Vagina (tissue), 2 donors: Measurements from ENCODE around the gene CSPG4. TPM values are rescaled to one million over a fixed set of nuclear protein-coding genes. Genes with fewer than 3 reads are reported as not detected.
"Not testable (repeated sequence)": the region's sequence is repeated elsewhere in the genome, so short reads cannot be mapped to it uniquely, and the experiment has no call there.

Experiments
- DNase-seq, 2 donors: peaks; one replicate each; pipeline ENCODE4 v3.0.0-alpha.2; 2017; ENCODE audit errors: extremely low spot score in 2 of 2
- H3K27ac ChIP-seq: fragments of 200-600 bp; sonication (generic); one replicate; pipeline ENCODE4 v1.5.1; 2019
- H3K27me3 ChIP-seq: fragments of 200-600 bp; sonication (generic); one replicate; pipeline ENCODE4 v1.5.1; 2019
- H3K36me3 ChIP-seq, 2 donors: fragments of 200-600 bp; sonication (generic); one replicate each; pipeline ENCODE4 v1.5.1; 2017 to 2019
- H3K4me1 ChIP-seq: fragments of 200-600 bp; sonication (generic); one replicate; pipeline ENCODE4 v1.5.1; 2019
- H3K4me3 ChIP-seq, 2 donors: fragments of 200-600 bp; sonication (generic); 1 replicate in 1 of 2; 2 replicates in 1 of 2; pipeline ENCODE4 v1.5.1; 2016 to 2019
- H3K9me3 ChIP-seq: fragments of 200-600 bp; sonication (generic); one replicate; pipeline ENCODE4 v1.5.1; 2019
- CTCF ChIP-seq, 3 experiments: fragments of 450-650 bp in 2 of 3; fragments of 200-600 bp in 1 of 3; sonication (generic) in 1 of 3; IDR thresholded peaks; one replicate each; pipeline ENCODE4 v1.5.1; 2017 to 2019; ENCODE audit warnings: antibody characterized with exemption in 3 of 3, mild to moderate bottlenecking in 2 of 3, moderate library complexity in 2 of 3
- POLR2A ChIP-seq, 2 donors: fragments of 450-650 bp; IDR thresholded peaks; one replicate each; pipeline ENCODE4 v1.6.1; 2017; ENCODE audit warnings: antibody characterized with exemption in 2 of 2, mild to moderate bottlenecking in 2 of 2, moderate library complexity in 2 of 2
- POLR2AphosphoS5 ChIP-seq, 2 donors: sonication (generic); formaldehyde crosslinking; IDR thresholded peaks; one replicate each; pipeline ENCODE4 v1.9.0; 2017; ENCODE audit warnings: antibody characterized with exemption in 2 of 2, mild to moderate bottlenecking in 2 of 2, low read depth in 1 of 2; ENCODE audit not compliant: insufficient read depth in 1 of 2
- intact Hi-C: fragments of 100-400 bp; cut with DNase I; formaldehyde crosslinking; loops from one replicate; pipeline ENCODE4 v1.15.1; 2023
- total RNA-seq: library from RNA; depleted of rRNA; stranded (reverse); fragments of >200 nt; gene quantifications from one replicate; pipeline ENCODE4 v1.2.3, GENCODE V29; 2016

Gene CSPG4
- total RNA-seq, 1 donor from 2014 or later, result 23.1 TPM

DNA sequence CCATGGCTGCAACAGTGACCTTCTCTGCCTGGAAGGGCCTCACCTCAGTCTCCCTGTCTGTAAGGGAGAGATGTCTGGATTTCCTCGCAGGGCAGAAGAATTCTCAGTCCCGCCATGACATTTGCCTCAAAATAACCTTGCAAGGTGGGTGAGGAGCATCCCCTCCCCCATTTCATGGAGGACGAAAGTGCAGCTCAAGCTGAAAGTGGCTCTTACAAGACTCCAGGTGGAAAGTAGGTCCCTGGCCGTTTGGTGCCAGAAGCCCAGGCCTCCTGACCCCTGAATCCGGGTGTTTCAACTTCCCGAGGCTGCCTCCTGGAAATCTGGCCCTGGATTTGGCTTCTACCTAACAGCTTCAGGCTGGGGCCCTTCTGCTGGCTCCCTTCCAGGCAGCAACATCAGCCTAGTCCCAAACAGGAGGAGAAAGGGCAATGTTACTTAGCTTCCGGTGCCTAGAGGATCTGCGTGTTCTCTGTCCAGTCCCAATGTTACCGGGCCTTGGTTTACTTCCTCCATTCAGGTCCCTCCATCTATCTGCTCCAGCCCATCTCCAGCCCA is 769 bp upstream of the CSPG4 start:
- DNase-seq, result no peak
- Histone ChIP-seq H3K4me1 (peaks cover 31% of the 10 kb centered on the region), H3K27ac (peak overlapping the region; percentile 68), H3K27me3 (no peaks in the 10 kb centered on the region), H3K36me3 (no peaks in the 10 kb centered on the region), H3K4me3 (peak overlapping the region; percentile 52 to 55), H3K9me3 (no peaks in the 10 kb centered on the region)
- no peak for TF ChIP-seq POLR2A (IDR thresholded peaks at IDR 0.05)
- TF ChIP-seq POLR2AphosphoS5 (IDR thresholded peaks at IDR 0.05; ENCODE audit: insufficient read depth in 1 of 2, low read depth in 1 of 2), result no peak
- no peak for TF ChIP-seq CTCF (IDR thresholded peaks at IDR 0.05)
- intact Hi-C loops, result no loop called here

- H3K27me3 ChIP-seq, DNase-seq, H3K9me3 ChIP-seq, H3K36me3 ChIP-seq, intact Hi-C loops: not testable (repeated sequence)
- Histone ChIP-seq H3K27ac (peak overlapping the region; percentile 68), H3K4me3 (peak overlapping the region; percentile 52 to 55), H3K4me1 (peaks cover 40% of the 10 kb centered on the region)
Measured at GRCh38 chr15:75711495-75711894, 1.2 kb downstream of the CSPG4 start.

- DNase-seq, H3K27ac ChIP-seq, intact Hi-C loops, H3K4me3 ChIP-seq, H3K27me3 ChIP-seq, H3K36me3 ChIP-seq, H3K9me3 ChIP-seq: not testable (repeated sequence)
- H3K4me1 ChIP-seq, result peaks cover 44% of the 10 kb centered on the region
Measured at GRCh38 chr15:75710874-75711273, 1.8 kb downstream of the CSPG4 start.

- TF ChIP-seq POLR2AphosphoS5 (IDR thresholded peaks at IDR 0.05; ENCODE audit: insufficient read depth in 1 of 2, low read depth in 1 of 2), result peak in 1 of 2 donors; percentile 62
- H3K36me3 ChIP-seq, H3K9me3 ChIP-seq, DNase-seq, intact Hi-C loops, H3K27me3 ChIP-seq: not testable (repeated sequence)
- Histone ChIP-seq H3K27ac (peak overlapping the region; percentile 66), H3K4me3 (peak overlapping the region; percentile 26), H3K4me1 (peaks cover 59% of the 10 kb centered on the region)
Measured at GRCh38 chr15:75709458-75709857, 3.2 kb downstream of the CSPG4 start.

DNA sequence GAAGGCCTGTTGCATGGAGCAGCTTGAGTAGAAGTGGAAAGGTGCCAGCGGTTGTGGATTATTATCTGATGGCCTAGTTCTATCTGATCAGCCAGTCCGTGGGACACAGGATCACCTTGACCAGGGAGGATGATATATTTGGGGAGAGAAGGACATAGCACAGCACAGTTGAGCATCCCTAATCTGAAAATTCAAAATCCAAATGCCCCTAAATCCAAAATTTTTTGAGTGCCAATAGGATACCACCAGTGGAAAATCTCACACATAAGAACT is 6.0 kb downstream of the CSPG4 start:
- DNase-seq, result no peak
- Histone ChIP-seq H3K27me3 (no peaks in the 10 kb centered on the region), H3K4me1 (peaks cover 55% of the 10 kb centered on the region), H3K4me3 (no peak overlapping the region), H3K36me3 (no peaks in the 10 kb centered on the region), H3K9me3 (no peaks in the 10 kb centered on the region), H3K27ac (no peak overlapping the region)
- intact Hi-C loops, result no loop called here
- TF ChIP-seq POLR2AphosphoS5 (IDR thresholded peaks at IDR 0.05; ENCODE audit: insufficient read depth in 1 of 2, low read depth in 1 of 2) (no peak), CTCF (IDR thresholded peaks at IDR 0.05) (no peak), POLR2A (IDR thresholded peaks at IDR 0.05) (no peak)

DNA sequence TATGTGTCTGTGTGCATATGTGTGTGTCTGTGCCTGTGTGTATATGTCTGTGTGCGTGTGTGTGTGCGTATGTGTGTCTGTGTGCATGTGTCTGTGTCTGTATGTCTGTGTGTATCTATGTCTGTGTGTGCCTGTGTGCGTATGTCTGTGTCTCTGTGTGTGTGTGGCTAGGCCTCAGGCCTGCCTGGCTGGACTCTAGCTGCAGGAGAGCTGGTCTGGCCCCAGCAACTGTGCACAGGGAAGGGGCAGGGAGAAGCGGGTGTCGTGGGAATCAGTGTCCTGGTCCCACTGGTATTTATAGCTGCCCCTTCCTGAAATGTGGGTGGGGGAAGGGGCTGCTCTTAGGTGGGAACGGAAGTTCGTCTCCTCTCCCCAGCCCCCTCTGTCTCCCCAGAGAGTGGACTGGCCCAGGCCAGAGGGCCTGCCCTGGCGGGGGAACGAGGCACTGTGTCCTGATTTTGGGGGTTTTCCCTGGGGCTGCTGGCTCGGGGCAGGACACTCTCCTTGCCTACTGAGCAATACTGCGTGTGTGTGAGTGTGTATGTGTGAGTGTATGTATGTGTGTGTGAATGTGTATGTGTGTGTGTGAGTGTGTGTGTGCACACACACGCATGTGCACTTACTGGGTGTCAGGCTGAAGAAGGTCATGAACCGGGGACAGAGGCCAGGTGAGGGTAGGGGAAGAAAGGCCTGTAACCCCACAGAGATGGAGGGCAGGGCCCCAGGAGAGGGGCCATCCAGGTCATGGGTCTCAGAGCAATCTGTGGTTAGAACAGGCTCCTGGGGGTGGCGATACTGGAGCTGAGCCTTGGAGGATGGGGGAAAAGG is 6.6 kb downstream of the CSPG4 start:
- no peak for TF ChIP-seq CTCF (IDR thresholded peaks at IDR 0.05)
- no peak for TF ChIP-seq POLR2A (IDR thresholded peaks at IDR 0.05)
- no peak for TF ChIP-seq POLR2AphosphoS5 (IDR thresholded peaks at IDR 0.05; ENCODE audit: insufficient read depth in 1 of 2, low read depth in 1 of 2)
- H3K27ac ChIP-seq, result peak overlapping the region; percentile 84
- no peaks in the 10 kb centered on the region for H3K9me3 ChIP-seq
- H3K36me3 ChIP-seq, result no peaks in the 10 kb centered on the region
- DNase-seq, result no peak
- no peak overlapping the region for H3K4me3 ChIP-seq
- no peaks in the 10 kb centered on the region for H3K27me3 ChIP-seq
- intact Hi-C loops, result no loop called here
- peaks cover 60% of the 10 kb centered on the region for H3K4me1 ChIP-seq

- H3K4me1 ChIP-seq, result peaks cover 67% of the 10 kb centered on the region
- H3K4me3 ChIP-seq, H3K9me3 ChIP-seq, H3K27me3 ChIP-seq, DNase-seq, intact Hi-C loops, H3K36me3 ChIP-seq: not testable (repeated sequence)
- peak overlapping the region; percentile 84 for H3K27ac ChIP-seq
Measured at GRCh38 chr15:75705375-75705774, 7.3 kb downstream of the CSPG4 start.
